Fibroblast of lung (primary cell): Measurements from ENCODE around the gene MPRIP.
"Not testable (repeated sequence)": the region's sequence is repeated elsewhere in the genome, so short reads cannot be mapped to it uniquely, and the experiment has no call there.

Source experiments
- CTCF ChIP-seq, 2 donors: IDR thresholded peaks in 1 of 2; conservative IDR thresholded peaks in 1 of 2; 1 replicate in 1 of 2; 2 replicates in 1 of 2; pipeline ENCODE4 v1.5.1; 2011 to 2012; ENCODE audit warnings: low read length in 2 of 2, control low read depth in 1 of 2, inconsistent platforms in 1 of 2, low read depth in 1 of 2, mild to moderate bottlenecking in 1 of 2
- EZH2 ChIP-seq: IDR thresholded peaks from 2 replicates; pipeline ENCODE4 v1.5.1; 2012; ENCODE audit warnings: low read length, control low read depth, mild to moderate bottlenecking; ENCODE audit errors: missing control alignments

DNA sequence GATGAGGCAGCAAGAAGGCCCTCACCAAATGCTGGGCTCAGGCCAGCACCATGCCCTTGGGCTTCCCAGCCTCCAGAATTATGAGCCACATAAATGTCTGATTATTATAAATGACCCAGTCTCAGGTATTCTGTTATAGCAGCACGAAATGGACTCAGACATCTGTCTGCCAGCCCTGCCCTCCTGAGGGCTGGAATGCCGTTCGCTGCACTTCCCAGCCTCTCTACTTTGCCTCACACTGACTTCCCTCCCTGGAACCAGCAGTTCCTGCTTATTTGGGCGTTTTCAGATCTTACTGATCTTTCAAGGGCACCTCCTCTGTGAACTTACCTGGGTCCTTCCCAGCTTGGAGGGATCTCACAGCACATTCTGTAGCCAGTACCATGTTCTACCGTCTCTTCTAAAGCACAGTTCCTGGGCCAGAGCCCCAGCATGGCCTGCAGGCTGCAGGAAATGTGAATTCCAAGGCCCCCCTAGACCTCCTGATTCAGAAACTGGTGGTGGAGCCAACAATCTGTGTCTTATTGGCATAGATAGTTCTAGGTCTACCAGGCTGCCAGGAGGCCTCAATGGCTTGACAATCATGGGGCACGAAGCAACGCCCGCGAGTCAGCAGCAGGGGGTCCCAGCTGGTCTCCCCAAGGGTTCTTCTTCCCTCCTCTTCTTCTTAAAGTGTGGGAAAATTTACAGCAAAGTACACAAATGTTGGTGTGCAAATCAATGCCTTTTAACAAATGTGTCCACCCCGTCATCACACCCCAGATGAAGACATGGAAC is 33.4 kb upstream of the MPRIP start:
- not testable (repeated sequence) for TF ChIP-seq CTCF (conservative IDR thresholded peaks at IDR 0.05 in 1 of 2, IDR thresholded peaks at IDR 0.05 in 1 of 2; ENCODE audit: low read depth in 1 of 2, low read length in 2 of 2); EZH2
